GM23338 (cell line): Measurements from ENCODE around the gene TEKTIP1. TPM values are rescaled to one million over a fixed set of nuclear protein-coding genes. Genes with fewer than 3 reads are reported as not detected.

Experiments
- ATAC-seq: fragments of 200-7000 bp; cut with Tn5 transposase; 3 replicates; pipeline ENCODE4 v1.9.1; 2020
- DNase-seq: peaks from one replicate; pipeline ENCODE4 v3.0.0-alpha.2; 2015; ENCODE audit warnings: low spot score
- H2AFZ ChIP-seq: fragments of 200-600 bp; sonication (generic); 2 replicates; pipeline ENCODE4 v1.8.0; 2016; ENCODE audit warnings: antibody characterized with exemption, mild to moderate bottlenecking, moderate library complexity
- H3F3A ChIP-seq: fragments of 200-600 bp; sonication (generic); replicated peaks from 2 replicates; pipeline ENCODE4 v1.8.0; 2017; ENCODE audit warnings: antibody characterized with exemption, mixed run types, low read depth
- H3K27ac ChIP-seq: fragments of 200-600 bp; sonication (generic); 2 replicates; pipeline ENCODE4 v1.6.1; 2016; ENCODE audit warnings: low read depth
- H3K27me3 ChIP-seq: fragments of 200-600 bp; sonication (generic); 2 replicates; pipeline ENCODE4 v1.8.0; 2016; ENCODE audit warnings: mild to moderate bottlenecking, mixed run types, moderate library complexity; ENCODE audit not compliant: insufficient read depth
- H3K36me3 ChIP-seq: fragments of 200-600 bp; sonication (generic); 2 replicates; pipeline ENCODE4 v1.8.0; 2016; ENCODE audit warnings: mild to moderate bottlenecking; ENCODE audit not compliant: insufficient read depth
- H3K4me1 ChIP-seq: fragments of 200-600 bp; sonication (generic); 2 replicates; pipeline ENCODE4 v1.8.0; 2016; ENCODE audit warnings: mild to moderate bottlenecking, moderate library complexity; ENCODE audit not compliant: insufficient read depth
- H3K4me2 ChIP-seq: fragments of 200-600 bp; sonication (generic); 2 replicates; pipeline ENCODE4 v1.7.1; 2017; ENCODE audit warnings: mixed run types
- H3K4me3 ChIP-seq: fragments of 200-600 bp; sonication (generic); 2 replicates; pipeline ENCODE4 v1.6.1; 2016; ENCODE audit warnings: mixed run types
- H3K79me2 ChIP-seq: fragments of 200-600 bp; sonication (generic); replicated peaks from 2 replicates; pipeline ENCODE4 v1.8.0; 2017; ENCODE audit warnings: mild to moderate bottlenecking; ENCODE audit not compliant: insufficient read depth
- H3K9me2 ChIP-seq: fragments of 200-600 bp; sonication (generic); 2 replicates; pipeline ENCODE4 v1.8.0; 2017; ENCODE audit not compliant: insufficient read depth
- H4K20me1 ChIP-seq: fragments of 200-600 bp; sonication (generic); replicated peaks from 2 replicates; pipeline ENCODE4 v1.8.0; 2017; ENCODE audit warnings: mild to moderate bottlenecking; ENCODE audit not compliant: insufficient read depth
- H3K27ac Mint-ChIP-seq: 2 replicates; pipeline ENCODE4 v1.8.0; 2020; ENCODE audit warnings: inconsistent platforms, mild to moderate bottlenecking, moderate library complexity, mixed read lengths
- H3K27me3 Mint-ChIP-seq: 3 replicates; pipeline ENCODE4 v1.8.0; 2022; ENCODE audit warnings: low read depth, mild to moderate bottlenecking, moderate library complexity, mixed read lengths, inconsistent platforms; ENCODE audit not compliant: insufficient read depth, poor library complexity
- H3K36me3 Mint-ChIP-seq: 3 replicates; pipeline ENCODE4 v1.8.0; 2021; ENCODE audit warnings: low read depth, mild to moderate bottlenecking, inconsistent platforms, moderate library complexity, mixed read lengths
- H3K4me1 Mint-ChIP-seq: 3 replicates; pipeline ENCODE4 v1.8.0; 2020; ENCODE audit warnings: mild to moderate bottlenecking, inconsistent platforms, mixed read lengths
- H3K4me3 Mint-ChIP-seq: 3 replicates; pipeline ENCODE4 v1.8.0; 2021; ENCODE audit warnings: moderate library complexity, mild to moderate bottlenecking, inconsistent platforms, mixed read lengths
- H3K9me3 Mint-ChIP-seq: 3 replicates; pipeline ENCODE4 v1.8.0; 2020; ENCODE audit warnings: moderate library complexity, mild to moderate bottlenecking, inconsistent platforms, mixed read lengths
- EZH2 ChIP-seq: fragments of 200-600 bp; sonication (generic); IDR thresholded peaks from one replicate; pipeline ENCODE4 v1.8.0; 2017; ENCODE audit warnings: antibody characterized with exemption, mild to moderate bottlenecking, low read depth; ENCODE audit not compliant: unreplicated experiment
- EZH2phosphoT487 ChIP-seq: fragments of 200-600 bp; sonication (generic); IDR thresholded peaks from one replicate; pipeline ENCODE4 v1.8.1; 2018; ENCODE audit warnings: antibody characterized with exemption; ENCODE audit not compliant: unreplicated experiment
- JUNB ChIP-seq: IDR thresholded peaks from one replicate; pipeline ENCODE4 v1.6.1; 2016; ENCODE audit warnings: antibody characterized with exemption; ENCODE audit not compliant: unreplicated experiment
- POLR2AphosphoS5 ChIP-seq: IDR thresholded peaks from 2 replicates; pipeline ENCODE4 v1.6.1; 2016; ENCODE audit warnings: antibody characterized with exemption, low read depth
- REST ChIP-seq: IDR thresholded peaks from one replicate; pipeline ENCODE4 v1.6.1; 2018; ENCODE audit warnings: antibody characterized with exemption; ENCODE audit not compliant: unreplicated experiment
- ZNF462 ChIP-seq: fragments of 250-450 bp; sonication (Bioruptor Pico); IDR thresholded peaks from 2 replicates; pipeline ENCODE4 v1.5.0; 2020; ENCODE audit warnings: mild to moderate bottlenecking, moderate library complexity
- polyA plus RNA-seq: library from polyadenylated mRNA; unstranded; fragments of >200 nt; fragmentation: Nextera tagmentation; extraction: Ambion mirVana; gene quantifications from 2 replicates; pipeline ENCODE4 v1.2.1, GENCODE V29; 2016
- total RNA-seq: library from RNA; depleted of rRNA; stranded (reverse); fragments of >200 nt; shearing (Covaris generic); gene quantifications from 2 replicates; pipeline ENCODE4 v1.2.3, GENCODE V29; 2014

The TEKTIP1 gene
- total and polyA plus RNA-seq, 2 experiments from 2014 or later, result not detected

- TF ChIP-seq ZNF462 (CRISPR knock-in tag), result no peak
- no peak for TF ChIP-seq POLR2AphosphoS5
- no peak for TF ChIP-seq EZH2
- no peak for TF ChIP-seq EZH2phosphoT487
Measured at GRCh38 chr19:3533563-3534216, 5.3 kb upstream of the TEKTIP1 start (continued).

- Histone ChIP-seq H4K20me1 (no peaks in the 10 kb centered on the region; the same call in 1 of the 2 replicates), H3F3A (peaks cover 4% of the 10 kb centered on the region; the same call in 1 of the 2 replicates), H3K79me2 (no peaks in the 10 kb centered on the region), H2AFZ (no peak overlapping the region), H3K4me3 (no peak overlapping the region), H3K4me2 (no peak overlapping the region), H3K27ac (no peak overlapping the region), H3K4me1 (no peaks in the 10 kb centered on the region), H3K27me3 (no peaks in the 10 kb centered on the region), H3K36me3 (no peaks in the 10 kb centered on the region), H3K9me2 (no peaks in the 10 kb centered on the region)
- ATAC-seq, result no peak
- Mint-ChIP-seq H3K36me3 (peaks cover 34% of the 10 kb centered on the region), H3K27me3 (peaks cover 21% of the 10 kb centered on the region), H3K4me1 (peaks cover 10% of the 10 kb centered on the region; the same call in 2 of the 3 replicates), H3K27ac (no peak overlapping the region), H3K4me3 (no peak overlapping the region), H3K9me3 (0 out of 3 replicates have a peak, but pooled peaks cover 2% of the 10 kb centered on the region)
- no peak for TF ChIP-seq JUNB
- no peak for TF ChIP-seq REST
- DNase-seq, result no peak
Measured at GRCh38 chr19:3534375-3535234, 4.4 kb upstream of the TEKTIP1 start.
